Stimulated activated CD8-positive, alpha-beta memory T cell treated with anti-CD3 and anti-CD28 coated beads, Interleukin-15, amount 100 ng/mL, for 4 hours (primary cell): ENCODE measurements around the gene RABIF.

Experiments
- DNase-seq, 2 donors: peaks; one replicate each; pipeline ENCODE4 v3.0.0-alpha.2; 2020; ENCODE audit warnings: low read depth in 2 of 2

RABIF gene

GRCh38 chr1:202873026-202873425 lies 15.9 kb downstream of the RABIF start:
- no peak for DNase-seq

GRCh38 chr1:202871367-202871766 lies 17.6 kb downstream of the RABIF start:
- no peak for DNase-seq

DNA sequence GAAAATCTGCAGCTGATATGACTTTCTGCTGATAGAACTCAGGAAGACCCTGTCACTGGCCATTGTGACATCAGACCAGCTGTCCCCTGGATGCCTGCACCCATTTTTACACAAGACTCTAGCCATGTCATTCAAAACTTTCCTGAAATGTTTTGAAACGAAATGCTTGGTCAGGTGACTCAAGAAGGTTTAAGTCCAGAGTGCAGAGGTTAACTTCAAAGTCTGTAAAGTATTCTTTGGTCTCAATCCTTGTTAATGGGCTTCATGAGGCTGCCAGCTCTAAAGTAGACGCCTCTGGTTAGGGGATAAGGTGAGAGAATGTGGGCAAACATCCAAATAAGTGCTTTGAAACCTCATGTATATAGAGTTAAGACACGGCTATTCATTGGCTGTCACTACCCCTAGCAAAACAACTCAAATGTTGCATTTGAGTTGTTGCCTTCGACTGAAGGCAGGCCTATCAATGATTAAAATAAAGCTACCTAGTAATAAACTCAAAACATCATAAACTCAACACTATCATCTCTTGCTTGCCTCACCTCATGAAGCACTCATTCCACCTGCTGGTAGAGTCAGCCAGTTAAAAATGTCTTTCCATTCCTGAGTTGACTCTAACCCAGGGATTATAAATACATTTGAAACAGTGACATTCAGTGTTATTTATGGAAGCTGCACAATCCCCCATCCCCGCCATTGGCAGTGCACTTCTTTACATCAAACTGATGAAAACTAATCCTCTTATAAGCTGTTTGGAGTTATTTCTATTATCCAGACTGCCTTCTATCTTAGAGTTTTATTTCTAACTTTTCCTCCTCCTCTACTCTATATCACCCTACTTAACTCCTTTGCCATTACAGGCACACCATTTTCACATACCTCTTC lies 26.0 kb downstream of the RABIF start:
- DNase-seq = no peak

DNA sequence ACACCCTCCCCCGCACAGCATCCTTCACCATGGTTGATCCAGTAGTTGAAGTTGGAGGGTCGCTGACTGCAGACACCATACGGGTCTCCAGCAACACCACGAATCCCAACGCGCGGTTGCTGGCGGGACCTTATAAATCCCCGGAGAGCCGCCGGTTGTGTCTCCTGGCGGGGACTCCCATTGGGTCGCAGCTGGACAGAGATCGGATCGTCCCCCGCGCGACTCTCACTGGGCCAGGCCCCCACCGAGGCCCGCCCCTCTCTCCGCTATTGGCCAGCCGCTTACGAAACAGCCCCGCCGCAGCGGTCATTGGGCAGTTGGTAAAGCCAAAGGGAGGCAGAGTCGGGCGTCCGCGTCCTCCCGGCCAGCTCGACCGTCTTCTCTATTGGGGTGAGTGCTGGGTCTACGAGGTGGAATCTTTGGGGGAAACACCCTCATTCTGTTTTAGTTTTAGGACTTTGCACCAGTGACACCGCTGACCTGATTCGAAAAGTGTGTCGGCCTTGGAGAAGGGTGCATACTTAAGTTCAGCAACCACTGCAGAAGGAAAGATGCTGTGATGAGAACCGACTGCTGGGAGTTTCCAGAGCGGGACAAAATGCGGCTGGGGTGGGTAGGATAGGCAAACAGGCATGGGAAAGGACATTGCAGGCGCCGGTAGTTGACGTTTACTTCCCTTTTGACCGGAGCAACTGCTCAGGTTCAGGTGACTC lies 27.4 kb downstream of the RABIF start:
- no peak for DNase-seq

- peak; percentile 3 to 17 for DNase-seq
Observed at GRCh38 chr1:202860744-202861419, 28.1 kb downstream of the RABIF start.

DNA sequence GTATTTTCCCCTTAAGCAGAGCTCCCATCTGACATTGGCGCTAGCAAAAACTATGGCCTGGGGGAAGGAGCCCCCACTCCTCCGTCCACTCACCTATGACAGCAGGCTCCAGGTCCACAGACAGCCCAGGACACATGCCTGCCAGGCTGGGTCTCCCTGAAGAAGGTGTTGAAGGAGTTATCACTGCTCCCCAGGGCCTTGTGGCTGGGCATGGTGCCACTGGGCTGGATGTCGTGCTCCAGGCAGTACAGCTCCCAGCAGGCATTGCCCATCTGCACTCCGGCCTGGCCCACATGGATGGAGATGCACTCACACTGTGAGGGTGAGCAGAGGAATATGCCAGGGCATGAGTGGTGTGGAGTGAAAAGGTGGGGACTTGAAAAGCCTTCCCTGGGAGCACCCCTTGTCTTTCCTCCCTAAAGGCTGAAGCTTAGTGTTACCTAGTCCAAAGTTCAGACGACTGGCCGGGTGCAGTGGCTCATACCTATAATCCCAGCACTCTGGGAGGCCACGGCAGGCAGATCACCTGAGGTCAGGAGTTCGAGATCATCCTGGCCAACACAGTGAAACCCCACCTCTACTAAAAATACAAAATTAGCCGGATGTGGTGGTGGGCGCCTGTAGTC lies 30.0 kb downstream of the RABIF start:
- no peak for DNase-seq

- DNase-seq = no peak
Observed at GRCh38 chr1:202858331-202858730, 30.6 kb downstream of the RABIF start.

GRCh38 chr1:202857136-202857610 lies 31.8 kb downstream of the RABIF start:
- DNase-seq = no peak

- DNase-seq = no peak
Observed at GRCh38 chr1:202856014-202856413, 32.9 kb downstream of the RABIF start.

GRCh38 chr1:202854787-202855186 lies 34.2 kb downstream of the RABIF start:
- no peak for DNase-seq

DNA sequence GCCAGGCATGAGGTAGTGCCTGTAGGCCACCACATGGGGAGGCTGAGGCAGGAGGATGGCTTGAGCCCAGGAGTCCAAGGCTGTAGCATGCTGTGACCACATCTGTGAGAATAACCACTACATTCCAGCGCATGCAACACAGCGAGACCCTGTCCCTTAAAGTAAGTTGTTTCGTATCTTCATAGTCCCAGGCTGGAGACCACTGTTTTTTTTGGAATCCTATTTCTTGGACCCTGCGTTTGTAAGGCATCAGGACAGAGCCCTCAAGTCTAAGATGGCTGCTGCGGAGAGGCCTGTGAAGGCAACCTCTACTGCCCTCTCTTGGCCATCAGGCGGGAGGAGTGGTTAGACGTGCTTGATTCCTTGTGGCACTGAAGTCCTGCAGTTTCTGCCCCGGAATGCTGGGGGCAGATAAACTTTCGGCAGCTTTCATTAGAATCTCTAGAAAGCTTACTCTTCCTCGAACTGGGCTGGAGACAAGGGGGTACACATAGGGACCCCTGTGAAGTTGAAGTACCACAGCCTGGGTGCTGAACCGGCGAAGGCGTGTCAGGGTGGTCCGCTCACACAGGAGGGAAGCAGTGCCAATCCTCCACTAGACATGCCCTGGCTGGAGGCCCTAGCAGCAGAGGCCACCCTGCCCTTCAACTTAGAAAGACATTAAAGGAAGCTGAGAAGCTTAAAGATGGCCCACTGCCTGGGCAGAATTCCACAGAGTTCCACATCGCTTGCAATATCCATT lies 36.6 kb downstream of the RABIF start:
- no peak for DNase-seq

DNA sequence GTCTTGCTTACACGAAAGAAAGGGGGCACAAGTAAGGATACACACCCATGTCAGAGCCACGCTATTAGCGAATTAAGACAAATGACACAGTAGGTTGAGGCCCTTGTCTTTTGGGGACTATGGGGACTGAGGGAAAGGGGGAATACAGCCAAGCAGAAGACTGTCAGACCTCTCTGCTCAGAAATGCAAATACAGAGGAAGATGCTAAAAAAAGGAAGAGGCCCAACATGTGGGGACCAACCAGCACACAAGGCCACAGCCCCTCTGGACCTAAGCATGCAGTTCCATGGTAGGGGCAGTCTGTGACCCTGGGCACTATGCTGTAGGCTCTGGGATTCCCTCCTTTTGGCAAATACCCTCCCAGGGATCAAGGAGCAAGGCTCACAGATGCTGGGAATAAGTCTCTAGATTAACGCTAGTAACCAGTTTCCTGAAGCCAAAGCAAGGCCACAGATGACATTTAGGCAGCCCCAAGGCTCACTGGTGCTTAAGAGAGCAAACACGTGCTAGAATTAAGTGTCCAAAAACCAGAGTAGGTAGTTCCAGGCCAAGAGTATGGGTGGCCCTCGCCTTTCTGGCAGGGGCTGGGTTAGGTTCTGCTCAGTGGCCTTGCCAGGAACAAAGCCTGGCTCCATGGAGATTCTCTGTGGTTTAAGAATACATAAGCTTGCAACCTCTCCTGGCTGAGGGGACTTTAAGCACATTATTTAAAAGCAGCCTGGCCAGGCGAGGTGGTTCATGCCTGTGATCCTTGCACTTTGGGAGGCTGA lies 38.2 kb downstream of the RABIF start:
- no peak for DNase-seq

- DNase-seq = no peak
Observed at GRCh38 chr1:202848191-202848542, 40.8 kb downstream of the RABIF start.

DNA sequence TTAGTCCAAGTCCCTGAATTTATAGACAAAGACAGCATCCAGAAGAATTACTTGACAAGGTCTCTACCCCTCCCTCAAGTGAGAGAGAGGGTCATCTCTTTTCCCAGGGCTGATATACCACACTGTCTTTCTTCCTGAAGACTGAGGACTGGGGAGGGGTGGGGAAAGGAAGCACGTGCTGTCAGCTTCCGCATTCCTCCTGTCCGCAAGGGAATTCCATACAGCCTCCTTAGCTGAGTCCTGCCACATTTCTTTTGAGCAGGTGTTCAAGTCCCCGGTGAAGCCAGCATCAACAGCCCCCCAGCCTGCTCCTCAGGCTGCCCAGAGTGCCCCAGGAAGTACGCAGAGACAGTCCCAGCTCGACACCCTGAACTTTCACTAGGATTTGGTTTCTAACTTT lies 44.0 kb downstream of the RABIF start:
- DNase-seq = no peak

- DNase-seq = no peak
Observed at GRCh38 chr1:202844259-202844658, 44.7 kb downstream of the RABIF start.

DNA sequence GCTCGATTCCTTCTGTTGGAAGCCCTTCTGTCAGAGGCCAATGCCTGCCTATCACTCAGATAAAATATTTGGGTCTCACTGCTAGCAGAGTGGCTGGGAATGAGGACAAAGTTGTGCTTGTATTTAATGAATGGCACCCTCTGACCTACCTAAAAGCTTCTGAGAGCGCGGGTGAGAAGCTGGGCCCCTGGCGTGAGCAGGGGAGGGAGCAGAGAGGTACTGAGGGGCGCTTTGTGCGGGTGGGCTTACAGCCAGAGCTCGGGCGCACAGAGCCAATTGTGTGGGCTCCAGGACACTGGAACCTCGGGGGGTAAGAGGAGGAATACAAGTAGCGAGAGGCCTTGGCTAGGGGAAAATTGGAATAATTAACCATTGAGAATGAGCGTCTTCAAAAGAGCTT lies 45.9 kb downstream of the RABIF start:
- no peak for DNase-seq

DNA sequence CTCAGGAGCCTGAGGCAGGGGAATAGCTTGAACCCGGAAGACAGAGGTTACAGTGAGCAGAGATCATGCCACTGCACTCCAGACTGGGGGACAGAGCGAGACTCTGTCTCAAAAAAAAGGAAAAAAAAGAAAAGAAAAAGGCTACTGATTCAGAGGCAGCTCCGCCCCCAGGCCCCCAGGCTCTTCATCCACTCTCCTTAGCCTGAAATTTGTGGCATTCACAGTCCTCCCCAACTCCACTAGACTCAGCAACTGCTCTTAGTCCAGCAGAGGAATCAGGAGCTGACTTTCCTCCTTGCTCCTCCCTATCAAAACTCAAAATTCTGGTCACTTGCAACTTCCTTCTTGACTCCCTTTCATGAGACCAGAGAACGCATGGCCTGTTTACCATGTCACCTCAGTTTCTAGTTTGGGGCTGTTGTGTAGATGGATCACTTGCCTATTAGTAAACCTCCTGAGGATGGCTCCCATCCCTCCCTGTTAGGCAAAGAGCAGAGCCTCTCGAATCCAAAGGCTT lies 51.1 kb downstream of the RABIF start:
- no peak for DNase-seq

GRCh38 chr1:202836623-202837403 lies 52.1 kb downstream of the RABIF start:
- DNase-seq = no peak

DNA sequence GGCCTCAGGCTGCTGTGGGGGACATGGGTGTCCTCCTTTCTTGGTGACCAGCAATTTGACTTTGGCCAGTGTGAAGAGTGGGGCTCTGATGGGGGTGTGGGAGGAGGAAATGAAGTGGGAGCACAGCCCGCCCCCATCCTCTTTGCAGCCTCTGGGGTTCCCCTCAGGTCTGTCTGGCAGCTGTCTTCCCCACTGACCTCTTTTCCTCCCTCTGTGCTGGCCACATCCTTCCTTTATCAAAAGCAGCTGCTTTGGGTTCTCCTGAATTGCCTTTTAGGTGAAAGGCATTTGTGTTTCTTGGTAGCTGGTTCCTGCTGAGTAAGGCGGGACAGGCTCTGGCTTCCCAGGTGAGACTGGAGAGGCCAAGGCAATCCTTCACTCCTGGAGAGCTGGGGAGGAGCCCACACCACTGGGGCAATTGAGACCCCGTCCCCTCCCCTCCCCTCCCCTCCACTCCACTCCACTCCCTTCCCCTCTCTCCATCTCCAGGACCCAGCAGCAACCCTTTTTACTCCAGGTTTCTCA lies 53.3 kb downstream of the RABIF start:
- DNase-seq = peak in 1 of 2 donors; percentile 4
